ENCODE results near the gene SPATA16.

The SPATA16 gene

DNA sequence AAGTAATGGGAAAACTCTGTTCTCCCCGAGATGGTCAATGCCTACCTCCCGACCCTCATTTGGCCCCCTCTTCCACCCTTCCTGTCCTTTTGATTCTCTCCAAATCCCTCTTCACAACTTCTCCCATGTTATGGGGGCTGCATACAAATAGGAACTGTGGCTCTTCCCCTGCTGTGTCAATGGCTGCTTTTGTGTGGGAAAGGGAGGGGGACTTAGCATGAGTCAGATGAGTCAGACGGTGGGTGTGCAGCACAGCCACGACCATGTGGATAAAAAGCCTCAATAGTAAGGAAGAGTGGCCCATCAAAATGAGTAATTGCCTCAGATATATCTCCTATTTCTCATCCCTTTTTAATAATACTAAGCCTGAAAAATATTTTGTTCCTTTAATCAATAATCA is 31.9 kb downstream of the SPATA16 start:
- Histone ChIP-seq H3K27me3 (ENCODE audit: control insufficient read depth in 2 of 2, insufficient read depth in 2 of 2, low read length in 2 of 2) (no peaks in the 10 kb centered on the region), H3K4me1 (ENCODE audit: control insufficient read depth in 2 of 2, insufficient read depth in 2 of 2, low read length in 2 of 2) (no peaks in the 10 kb centered on the region), H3K9me3 (ENCODE audit: control insufficient read depth in 2 of 2, low read length in 2 of 2) (no peaks in the 10 kb centered on the region), H3K9ac (ENCODE audit: low read depth in 1 of 2, low read length in 2 of 2) (no peak overlapping the region), H3K4me3 (ENCODE audit: low read length in 2 of 2) (no peak overlapping the region), H3K27ac (ENCODE audit: low read depth in 2 of 2, low read length in 2 of 2) (no peak overlapping the region), H3K36me3 (ENCODE audit: control insufficient read depth in 2 of 2, insufficient read depth in 2 of 2, low read length in 2 of 2) (no peaks in the 10 kb centered on the region)

DNA sequence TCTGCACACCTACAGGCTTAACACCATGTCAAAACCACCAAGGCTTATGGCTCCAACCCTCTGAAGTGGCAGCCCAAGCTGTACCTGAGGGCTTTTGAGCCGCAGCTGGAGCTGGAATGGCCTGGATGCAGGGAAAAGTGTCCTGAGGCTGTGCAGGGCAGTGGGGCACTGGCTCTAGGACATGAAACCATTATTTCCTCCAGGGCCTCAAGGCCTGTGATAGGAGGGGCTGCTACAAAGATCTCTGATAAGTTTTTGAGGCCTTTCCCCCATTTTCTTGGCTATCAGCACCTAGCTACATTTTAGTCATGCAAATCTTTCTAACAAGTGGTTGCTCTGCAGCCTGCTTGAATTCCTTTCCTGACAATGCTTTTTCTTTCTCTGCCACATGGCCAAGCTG is 37.6 kb downstream of the SPATA16 start:
- H3K27me3 ChIP-seq (ENCODE audit: control insufficient read depth in 2 of 2, insufficient read depth in 2 of 2, low read length in 2 of 2), result no peaks in the 10 kb centered on the region
- H3K4me3 ChIP-seq (ENCODE audit: low read length in 2 of 2), result no peak overlapping the region
- H3K9ac ChIP-seq (ENCODE audit: low read depth in 1 of 2, low read length in 2 of 2), result no peak overlapping the region
- H3K4me1 ChIP-seq (ENCODE audit: control insufficient read depth in 2 of 2, insufficient read depth in 2 of 2, low read length in 2 of 2), result no peaks in the 10 kb centered on the region
- H3K27ac ChIP-seq (ENCODE audit: low read depth in 2 of 2, low read length in 2 of 2), result no peak overlapping the region
- H3K36me3 ChIP-seq (ENCODE audit: control insufficient read depth in 2 of 2, insufficient read depth in 2 of 2, low read length in 2 of 2), result no peaks in the 10 kb centered on the region
- no peaks in the 10 kb centered on the region for H3K9me3 ChIP-seq (ENCODE audit: control insufficient read depth in 2 of 2, low read length in 2 of 2)

DNA sequence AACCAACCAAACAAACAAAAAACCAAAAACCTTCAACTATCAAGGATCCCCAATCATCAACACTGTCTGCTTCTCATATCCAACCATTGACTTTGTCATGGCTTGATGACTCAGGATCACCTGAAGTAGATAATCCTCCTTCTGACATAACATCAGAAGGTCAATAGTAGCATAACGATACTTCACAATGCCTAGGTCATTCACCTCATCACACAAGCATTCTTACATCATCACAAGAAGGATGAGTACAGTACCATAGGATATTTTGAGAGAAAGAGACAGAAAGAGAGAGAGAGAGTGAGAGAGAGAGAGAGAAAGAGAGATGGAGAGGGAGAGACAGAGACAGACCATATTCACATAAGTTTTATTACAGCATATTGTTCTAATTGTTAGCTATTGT is 42.1 kb downstream of the SPATA16 start:
- Histone ChIP-seq H3K36me3 (ENCODE audit: control insufficient read depth in 2 of 2, insufficient read depth in 2 of 2, low read length in 2 of 2) (no peaks in the 10 kb centered on the region), H3K4me3 (ENCODE audit: low read length in 2 of 2) (no peak overlapping the region), H3K9me3 (ENCODE audit: control insufficient read depth in 2 of 2, low read length in 2 of 2) (no peaks in the 10 kb centered on the region), H3K4me1 (ENCODE audit: control insufficient read depth in 2 of 2, insufficient read depth in 2 of 2, low read length in 2 of 2) (no peaks in the 10 kb centered on the region), H3K9ac (ENCODE audit: low read depth in 1 of 2, low read length in 2 of 2) (no peak overlapping the region), H3K27me3 (ENCODE audit: control insufficient read depth in 2 of 2, insufficient read depth in 2 of 2, low read length in 2 of 2) (no peaks in the 10 kb centered on the region), H3K27ac (ENCODE audit: low read depth in 2 of 2, low read length in 2 of 2) (no peak overlapping the region)

DNA sequence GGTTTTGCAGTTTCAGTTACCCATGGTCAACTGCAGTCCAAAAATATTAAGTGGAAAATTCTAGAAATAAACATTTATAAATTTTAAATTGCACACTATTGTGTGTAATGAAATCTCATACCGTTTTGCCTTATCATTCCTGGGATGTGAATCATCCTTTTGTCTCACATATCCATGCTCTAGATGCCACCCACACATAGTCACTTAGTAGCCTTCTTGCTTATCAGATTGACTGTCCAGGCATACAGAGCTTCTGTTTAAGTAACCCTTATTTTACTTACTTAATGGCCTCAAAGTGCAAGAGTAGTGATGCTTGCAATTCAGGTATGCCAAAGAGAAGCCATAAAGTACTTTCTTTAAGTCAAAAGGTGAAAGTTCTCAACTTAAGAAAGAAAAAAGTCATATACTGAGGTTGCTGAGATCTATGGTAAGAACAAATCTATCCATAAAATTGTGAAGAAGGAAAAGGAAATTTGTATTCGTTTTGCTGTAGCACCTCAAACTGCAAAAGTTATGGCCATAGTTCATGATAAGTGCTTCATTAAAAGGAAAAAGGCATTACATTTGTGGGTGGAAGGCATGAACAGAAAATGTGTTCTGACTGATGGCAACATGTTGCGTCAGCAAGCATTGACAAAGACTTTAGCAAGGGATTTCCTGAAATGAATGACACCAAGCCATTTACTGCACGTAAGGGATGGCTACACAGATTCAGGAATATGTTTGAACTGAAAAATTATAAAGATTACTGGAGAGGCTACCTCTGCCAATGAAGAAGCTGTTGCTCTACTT is 43.8 kb downstream of the SPATA16 start:
- Histone ChIP-seq H3K27me3 (ENCODE audit: control insufficient read depth in 2 of 2, insufficient read depth in 2 of 2, low read length in 2 of 2) (no peaks in the 10 kb centered on the region), H3K36me3 (ENCODE audit: control insufficient read depth in 2 of 2, insufficient read depth in 2 of 2, low read length in 2 of 2) (no peaks in the 10 kb centered on the region), H3K9me3 (ENCODE audit: control insufficient read depth in 2 of 2, low read length in 2 of 2) (no peaks in the 10 kb centered on the region), H3K9ac (ENCODE audit: low read depth in 1 of 2, low read length in 2 of 2) (no peak overlapping the region), H3K27ac (ENCODE audit: low read depth in 2 of 2, low read length in 2 of 2) (no peak overlapping the region), H3K4me1 (ENCODE audit: control insufficient read depth in 2 of 2, insufficient read depth in 2 of 2, low read length in 2 of 2) (no peaks in the 10 kb centered on the region), H3K4me3 (ENCODE audit: low read length in 2 of 2) (no peak overlapping the region)

DNA sequence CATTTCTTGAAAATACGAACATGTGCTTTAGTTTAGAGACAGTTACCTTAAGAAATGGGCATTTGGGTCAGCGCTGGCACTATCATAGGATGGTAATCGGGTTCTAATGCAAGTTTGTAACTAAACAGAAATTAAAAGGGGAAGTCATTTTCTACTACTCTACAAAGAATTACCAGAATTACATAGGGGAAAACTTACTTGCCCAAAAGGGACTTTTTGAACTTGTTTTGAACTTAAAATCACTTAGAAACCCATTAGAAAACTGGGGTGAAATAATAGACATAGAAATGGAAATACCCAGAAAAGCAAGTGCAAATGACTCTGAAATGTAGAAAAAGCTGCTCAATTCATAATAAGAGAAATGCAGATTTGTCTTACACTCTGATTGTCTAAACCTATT is 44.9 kb downstream of the SPATA16 start:
- Histone ChIP-seq H3K27ac (ENCODE audit: low read depth in 2 of 2, low read length in 2 of 2) (no peak overlapping the region), H3K9ac (ENCODE audit: low read depth in 1 of 2, low read length in 2 of 2) (no peak overlapping the region), H3K27me3 (ENCODE audit: control insufficient read depth in 2 of 2, insufficient read depth in 2 of 2, low read length in 2 of 2) (no peaks in the 10 kb centered on the region), H3K9me3 (ENCODE audit: control insufficient read depth in 2 of 2, low read length in 2 of 2) (no peaks in the 10 kb centered on the region), H3K4me3 (ENCODE audit: low read length in 2 of 2) (no peak overlapping the region), H3K36me3 (ENCODE audit: control insufficient read depth in 2 of 2, insufficient read depth in 2 of 2, low read length in 2 of 2) (no peaks in the 10 kb centered on the region), H3K4me1 (ENCODE audit: control insufficient read depth in 2 of 2, insufficient read depth in 2 of 2, low read length in 2 of 2) (no peaks in the 10 kb centered on the region)

DNA sequence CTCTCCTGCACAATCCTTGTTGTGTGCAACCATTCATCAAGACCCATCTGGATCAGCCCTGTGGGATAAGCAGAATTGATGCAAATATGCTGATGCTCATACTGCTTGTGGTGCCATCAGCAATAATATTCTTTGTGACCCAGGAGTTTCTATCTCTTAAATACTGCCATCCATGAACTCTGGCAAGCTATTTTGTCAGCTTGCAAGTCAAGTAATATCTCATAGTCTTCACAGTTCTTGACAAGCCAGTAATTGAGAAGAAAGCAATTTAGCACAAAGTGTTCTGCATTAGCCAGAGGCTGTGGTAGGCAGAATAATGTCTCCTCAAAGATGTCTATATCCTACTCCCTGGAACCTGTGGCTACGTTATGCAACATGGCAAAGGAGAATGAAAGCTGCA is 49.0 kb downstream of the SPATA16 start:
- Histone ChIP-seq H3K27ac (ENCODE audit: low read depth in 2 of 2, low read length in 2 of 2) (no peak overlapping the region), H3K4me1 (ENCODE audit: control insufficient read depth in 2 of 2, insufficient read depth in 2 of 2, low read length in 2 of 2) (no peaks in the 10 kb centered on the region), H3K4me3 (ENCODE audit: low read length in 2 of 2) (no peak overlapping the region), H3K27me3 (ENCODE audit: control insufficient read depth in 2 of 2, insufficient read depth in 2 of 2, low read length in 2 of 2) (no peaks in the 10 kb centered on the region), H3K36me3 (ENCODE audit: control insufficient read depth in 2 of 2, insufficient read depth in 2 of 2, low read length in 2 of 2) (no peaks in the 10 kb centered on the region), H3K9ac (ENCODE audit: low read depth in 1 of 2, low read length in 2 of 2) (no peak overlapping the region), H3K9me3 (ENCODE audit: control insufficient read depth in 2 of 2, low read length in 2 of 2) (no peaks in the 10 kb centered on the region)

DNA sequence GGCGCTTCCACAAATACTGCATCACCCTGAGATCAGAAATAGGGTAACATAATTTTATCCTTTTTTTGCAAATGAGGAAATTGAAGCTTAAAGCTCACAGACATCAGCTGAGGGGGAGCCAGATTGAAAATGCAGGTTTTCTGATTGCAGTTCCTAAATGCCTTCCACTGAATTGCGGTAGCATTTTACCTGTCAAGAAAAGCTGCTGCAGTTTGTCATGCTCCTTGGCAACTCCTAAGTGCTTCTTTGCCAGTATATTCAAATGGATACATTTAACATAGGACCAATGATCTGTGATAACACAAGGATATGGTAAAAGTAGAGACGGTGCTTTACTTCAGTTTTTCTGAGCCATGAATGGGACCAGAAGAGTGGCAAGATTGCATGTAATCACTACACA is 50.5 kb downstream of the SPATA16 start:
- Histone ChIP-seq H3K9me3 (ENCODE audit: control insufficient read depth in 2 of 2, low read length in 2 of 2) (no peaks in the 10 kb centered on the region), H3K4me3 (ENCODE audit: low read length in 2 of 2) (no peak overlapping the region), H3K27ac (ENCODE audit: low read depth in 2 of 2, low read length in 2 of 2) (no peak overlapping the region), H3K27me3 (ENCODE audit: control insufficient read depth in 2 of 2, insufficient read depth in 2 of 2, low read length in 2 of 2) (no peaks in the 10 kb centered on the region), H3K4me1 (ENCODE audit: control insufficient read depth in 2 of 2, insufficient read depth in 2 of 2, low read length in 2 of 2) (no peaks in the 10 kb centered on the region), H3K9ac (ENCODE audit: low read depth in 1 of 2, low read length in 2 of 2) (no peak overlapping the region), H3K36me3 (ENCODE audit: control insufficient read depth in 2 of 2, insufficient read depth in 2 of 2, low read length in 2 of 2) (no peaks in the 10 kb centered on the region)

DNA sequence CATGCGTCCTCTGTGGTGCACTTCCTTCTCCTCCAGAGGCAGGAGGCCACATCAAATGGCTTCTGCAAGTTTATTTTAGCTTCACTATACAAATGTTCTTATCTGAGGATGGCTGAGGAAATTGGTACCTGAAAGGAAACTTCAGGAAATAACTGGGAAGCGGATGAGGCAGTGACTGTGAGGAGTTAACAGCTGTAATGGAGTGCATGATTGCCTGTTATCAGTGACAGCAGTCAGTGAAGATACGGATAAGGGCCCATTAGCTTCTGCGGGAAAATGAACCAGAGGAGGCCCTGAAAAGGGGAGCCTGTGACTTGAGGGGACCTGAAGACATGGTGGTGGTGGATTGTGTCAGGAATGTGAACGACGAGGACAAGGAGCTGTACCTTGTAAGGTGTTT is 51.8 kb downstream of the SPATA16 start:
- Histone ChIP-seq H3K4me3 (ENCODE audit: low read length in 2 of 2) (no peak overlapping the region), H3K9ac (ENCODE audit: low read depth in 1 of 2, low read length in 2 of 2) (no peak overlapping the region), H3K27ac (ENCODE audit: low read depth in 2 of 2, low read length in 2 of 2) (no peak overlapping the region), H3K36me3 (ENCODE audit: control insufficient read depth in 2 of 2, insufficient read depth in 2 of 2, low read length in 2 of 2) (no peaks in the 10 kb centered on the region), H3K4me1 (ENCODE audit: control insufficient read depth in 2 of 2, insufficient read depth in 2 of 2, low read length in 2 of 2) (no peaks in the 10 kb centered on the region), H3K9me3 (ENCODE audit: control insufficient read depth in 2 of 2, low read length in 2 of 2) (no peaks in the 10 kb centered on the region), H3K27me3 (ENCODE audit: control insufficient read depth in 2 of 2, insufficient read depth in 2 of 2, low read length in 2 of 2) (no peaks in the 10 kb centered on the region)

DNA sequence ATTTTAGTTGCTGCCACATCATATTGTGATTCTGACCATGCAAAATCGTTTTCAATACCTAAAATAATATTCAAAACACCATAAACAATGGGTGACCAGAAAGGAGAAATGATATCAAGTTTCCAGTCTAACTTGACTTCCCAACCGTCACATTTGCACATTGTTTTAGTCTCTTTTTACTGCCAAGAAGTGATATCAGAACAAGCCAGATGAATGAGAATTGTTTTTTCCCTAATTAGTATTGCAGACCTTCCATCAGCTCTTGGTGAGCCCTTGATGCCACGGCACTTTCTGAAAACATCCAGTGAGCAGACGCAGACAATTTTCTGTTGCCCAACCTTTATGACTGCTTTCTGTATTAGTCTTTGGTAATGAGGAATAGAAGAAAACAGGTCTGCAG is 62.5 kb downstream of the SPATA16 start:
- no peaks in the 10 kb centered on the region for H3K4me1 ChIP-seq (ENCODE audit: control insufficient read depth in 2 of 2, insufficient read depth in 2 of 2, low read length in 2 of 2)
- no peaks in the 10 kb centered on the region for H3K9me3 ChIP-seq (ENCODE audit: control insufficient read depth in 2 of 2, low read length in 2 of 2)
- H3K9ac ChIP-seq (ENCODE audit: low read depth in 1 of 2, low read length in 2 of 2), result no peak overlapping the region
- H3K27ac ChIP-seq (ENCODE audit: low read depth in 2 of 2, low read length in 2 of 2), result no peak overlapping the region
- no peaks in the 10 kb centered on the region for H3K27me3 ChIP-seq (ENCODE audit: control insufficient read depth in 2 of 2, insufficient read depth in 2 of 2, low read length in 2 of 2)
- H3K4me3 ChIP-seq (ENCODE audit: low read length in 2 of 2), result no peak overlapping the region
- H3K36me3 ChIP-seq (ENCODE audit: control insufficient read depth in 2 of 2, insufficient read depth in 2 of 2, low read length in 2 of 2), result no peaks in the 10 kb centered on the region

DNA sequence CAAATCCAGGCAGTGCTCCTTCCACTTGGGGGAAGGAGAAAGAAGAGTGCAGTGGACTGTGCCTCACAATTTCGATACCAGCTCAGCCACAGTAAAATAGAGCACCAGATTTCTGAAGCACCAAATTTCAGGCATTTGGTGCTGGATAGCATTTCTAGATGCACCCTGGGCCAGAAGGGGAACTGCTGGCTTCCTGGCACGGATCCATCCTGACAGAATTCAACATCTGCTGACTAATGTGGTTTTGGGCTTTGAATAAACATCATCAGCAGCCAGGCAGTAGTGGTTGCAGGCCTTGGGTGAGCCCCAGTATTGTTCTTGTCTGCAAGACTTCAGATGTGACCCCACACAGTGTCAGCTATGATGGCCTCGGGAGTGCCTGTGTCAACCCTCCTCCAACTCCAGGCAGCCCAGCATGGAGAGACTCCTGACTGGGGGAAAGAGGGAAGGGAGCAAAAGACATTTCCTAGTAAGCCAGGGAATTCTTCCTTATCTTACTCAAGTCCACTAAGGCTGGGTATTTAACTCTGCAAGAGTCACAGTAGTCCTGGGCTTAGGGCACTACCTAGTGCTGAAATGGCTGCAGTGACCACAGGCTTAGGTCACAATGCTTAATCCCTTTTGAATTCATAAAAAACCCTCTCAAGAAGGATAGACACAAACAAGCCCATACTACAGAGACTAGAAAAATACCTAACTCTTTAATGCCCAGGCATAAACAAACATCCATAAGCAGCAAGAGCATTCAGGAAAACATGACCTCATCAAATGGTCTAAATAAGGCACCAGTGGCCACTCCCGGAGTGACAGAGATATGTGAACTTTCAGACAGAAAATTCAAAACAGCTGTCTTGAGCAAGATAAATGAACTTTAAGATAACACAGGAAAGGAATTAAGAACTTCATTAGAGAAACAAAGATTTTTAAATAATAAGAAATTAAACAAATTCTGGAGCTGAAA is 74.7 kb downstream of the SPATA16 start:
- H3K4me3 ChIP-seq (ENCODE audit: low read length in 2 of 2), result no peak overlapping the region

More for the DNA sequence above, 74.7 kb downstream of the SPATA16 start:
- H3K27me3 ChIP-seq (ENCODE audit: control insufficient read depth in 2 of 2, insufficient read depth in 2 of 2, low read length in 2 of 2), result no peaks in the 10 kb centered on the region
- no peak overlapping the region for H3K27ac ChIP-seq (ENCODE audit: low read depth in 2 of 2, low read length in 2 of 2)
- H3K36me3 ChIP-seq (ENCODE audit: control insufficient read depth in 2 of 2, insufficient read depth in 2 of 2, low read length in 2 of 2), result no peaks in the 10 kb centered on the region
- H3K4me1 ChIP-seq (ENCODE audit: control insufficient read depth in 2 of 2, insufficient read depth in 2 of 2, low read length in 2 of 2), result no peaks in the 10 kb centered on the region
- no peak overlapping the region for H3K9ac ChIP-seq (ENCODE audit: low read depth in 1 of 2, low read length in 2 of 2)
- no peaks in the 10 kb centered on the region for H3K9me3 ChIP-seq (ENCODE audit: control insufficient read depth in 2 of 2, low read length in 2 of 2)

Data from mucosa of rectum (tissue), 2 donors.